ENCODE measurements around the gene SH2B2.

The SH2B2 gene

DNA sequence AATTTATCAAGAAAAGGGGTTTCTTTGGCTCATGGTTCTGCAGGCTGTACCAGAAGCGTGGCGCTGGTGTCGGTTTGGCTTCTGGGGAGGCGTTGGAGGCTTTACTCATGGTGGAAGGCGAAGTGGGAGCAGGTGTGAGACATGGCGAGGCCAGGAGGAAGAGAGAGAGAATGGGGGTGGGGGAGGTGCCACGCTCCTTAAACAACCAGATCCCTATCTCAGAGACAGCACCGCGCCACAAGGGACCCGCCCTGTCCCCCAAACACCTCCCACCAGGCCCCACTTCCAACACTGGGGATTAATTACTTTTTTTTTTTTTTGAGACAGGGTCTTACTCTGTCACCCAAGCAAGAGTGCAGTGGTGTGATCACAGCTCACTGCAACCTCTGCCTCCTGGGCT, 18.0 kb upstream of the SH2B2 start:
- DNase-seq: no peak

GRCh38 chr7:102270178-102270887, 16.3 kb upstream of the SH2B2 start:
- no peak for DNase-seq

- DNase-seq: no peak
These were observed 15.4 kb upstream of the SH2B2 start for GRCh38 chr7:102271158-102271798.

- DNase-seq: no peak
These were observed 14.4 kb upstream of the SH2B2 start for GRCh38 chr7:102272075-102272916.

GRCh38 chr7:102272917-102273748, 13.5 kb upstream of the SH2B2 start:
- DNase-seq: no peak

GRCh38 chr7:102273749-102274712, 12.6 kb upstream of the SH2B2 start:
- DNase-seq: no peak

- DNase-seq: no peak
These were observed 11.5 kb upstream of the SH2B2 start for GRCh38 chr7:102275123-102275703.

DNA sequence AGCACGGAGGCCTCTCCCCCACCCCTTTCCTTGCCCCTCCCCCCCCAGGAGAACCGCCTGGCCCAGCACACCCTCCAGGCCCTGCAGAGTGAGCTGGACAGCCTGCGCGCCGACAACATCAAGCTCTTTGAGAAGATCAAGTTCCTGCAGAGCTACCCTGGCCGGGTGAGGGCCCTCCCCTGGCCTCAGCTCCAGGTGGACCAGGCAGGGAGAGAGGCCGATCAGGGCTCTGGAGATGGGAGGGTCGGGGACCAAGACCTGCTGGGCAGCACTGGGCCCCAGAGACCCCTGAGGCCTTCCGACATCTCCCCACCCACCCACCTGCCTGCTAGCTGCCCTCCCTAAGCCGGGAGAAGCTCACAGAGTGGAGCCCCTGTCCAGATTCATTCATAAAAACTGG, 8.8 kb upstream of the SH2B2 start:
- DNase-seq: no peak

DNA sequence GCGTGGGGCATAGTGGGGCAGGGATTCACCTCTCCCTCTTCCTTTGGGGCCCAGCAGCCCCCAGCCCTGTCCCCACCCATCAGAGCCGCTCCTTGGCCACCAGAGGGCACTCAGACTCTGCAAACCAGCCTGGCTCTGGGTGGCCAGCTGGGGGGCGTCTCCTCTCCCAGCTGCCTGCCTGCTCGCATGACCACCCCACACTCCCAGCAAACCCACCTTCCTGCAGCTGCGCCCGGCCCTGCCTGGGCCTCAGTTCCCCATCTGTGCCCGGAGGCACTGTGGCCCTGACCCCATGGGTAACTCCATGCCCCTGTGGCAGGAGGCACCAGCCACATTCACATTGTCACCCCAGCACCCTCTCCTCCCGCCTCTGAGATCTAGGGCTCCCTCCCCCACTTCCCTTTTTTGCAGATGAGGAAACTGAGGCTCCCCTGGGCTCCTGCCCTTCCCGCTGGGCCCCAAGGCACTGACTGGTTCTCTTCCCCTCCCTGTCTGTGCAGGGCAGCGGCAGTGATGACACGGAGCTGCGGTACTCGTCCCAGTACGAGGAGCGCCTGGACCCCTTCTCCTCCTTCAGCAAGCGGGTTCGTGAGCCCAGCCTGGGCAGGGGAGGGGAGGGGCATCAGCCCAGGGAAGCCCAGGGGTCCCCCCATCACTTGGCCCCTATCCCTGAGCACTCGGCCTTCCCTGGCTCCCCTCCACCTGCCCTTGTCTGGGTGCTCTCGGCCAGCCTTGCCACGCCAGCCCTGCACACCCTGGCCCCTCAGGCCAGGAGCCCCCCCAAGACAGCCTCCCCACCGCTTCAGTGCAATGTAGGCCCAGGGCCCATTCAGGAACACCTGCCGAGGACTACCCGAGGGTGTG, 6.9 kb upstream of the SH2B2 start:
- no peak for DNase-seq

- no peak for DNase-seq
These were observed 6.1 kb upstream of the SH2B2 start for GRCh38 chr7:102280521-102280920.

- no peak for DNase-seq
These were observed 4.9 kb upstream of the SH2B2 start for GRCh38 chr7:102281785-102282184.

- DNase-seq: no peak
These were observed 4.0 kb upstream of the SH2B2 start for GRCh38 chr7:102282465-102283362.

- no peak for DNase-seq
These were observed 3.0 kb upstream of the SH2B2 start for GRCh38 chr7:102283477-102284189.

DNA sequence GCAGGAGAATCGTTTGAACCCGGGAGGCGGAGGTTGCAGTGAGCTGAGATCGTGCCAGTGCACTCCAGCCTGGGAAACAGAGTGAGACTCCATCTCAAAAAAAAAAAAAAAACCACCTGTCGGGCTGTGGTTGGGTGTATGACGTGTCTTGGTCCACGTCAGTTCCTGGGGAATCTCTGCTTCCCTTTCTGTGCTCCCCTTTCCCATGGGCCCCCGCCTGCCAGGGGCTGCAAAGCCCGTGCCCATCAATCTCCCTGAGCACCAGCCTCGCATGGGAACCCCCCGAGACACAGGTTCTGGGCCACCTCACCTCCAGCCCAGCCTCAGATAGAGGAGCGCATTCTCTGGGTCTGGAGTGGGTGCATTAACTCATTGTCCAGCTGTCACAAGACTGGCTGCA, 2.3 kb upstream of the SH2B2 start:
- no peak for DNase-seq

DNA sequence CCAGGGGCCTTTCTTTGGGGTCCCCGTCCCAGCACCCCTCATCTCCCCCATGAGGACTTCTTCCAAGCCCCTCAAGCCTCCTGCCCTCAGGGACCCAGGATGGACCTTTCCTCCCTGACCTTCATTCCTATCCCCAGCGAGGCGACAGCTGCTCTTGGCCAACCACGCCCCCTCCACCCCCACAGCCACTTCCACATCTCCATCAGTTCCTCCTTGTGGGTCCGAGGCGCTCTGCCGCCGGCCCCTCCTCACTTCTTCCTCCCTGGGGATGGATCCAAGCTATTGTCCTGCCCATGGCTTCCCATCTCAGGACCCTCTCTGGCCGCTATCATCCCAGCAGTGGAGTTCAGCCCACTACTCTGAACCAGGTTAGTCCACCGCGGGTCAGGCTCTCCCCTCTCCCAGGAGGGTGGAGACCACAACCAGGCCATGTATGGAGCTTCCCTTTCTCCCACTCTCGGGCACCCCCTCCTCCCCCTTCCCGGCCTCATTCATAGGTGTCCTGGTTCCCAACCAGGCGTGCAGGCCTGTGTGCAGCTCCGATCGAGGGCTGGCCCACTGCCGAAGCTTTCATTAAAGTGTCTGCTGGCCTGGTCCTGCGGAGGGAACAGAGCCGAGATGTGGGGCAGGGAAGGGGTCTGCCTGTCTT, 1.7 kb upstream of the SH2B2 start:
- DNase-seq: no peak

DNA sequence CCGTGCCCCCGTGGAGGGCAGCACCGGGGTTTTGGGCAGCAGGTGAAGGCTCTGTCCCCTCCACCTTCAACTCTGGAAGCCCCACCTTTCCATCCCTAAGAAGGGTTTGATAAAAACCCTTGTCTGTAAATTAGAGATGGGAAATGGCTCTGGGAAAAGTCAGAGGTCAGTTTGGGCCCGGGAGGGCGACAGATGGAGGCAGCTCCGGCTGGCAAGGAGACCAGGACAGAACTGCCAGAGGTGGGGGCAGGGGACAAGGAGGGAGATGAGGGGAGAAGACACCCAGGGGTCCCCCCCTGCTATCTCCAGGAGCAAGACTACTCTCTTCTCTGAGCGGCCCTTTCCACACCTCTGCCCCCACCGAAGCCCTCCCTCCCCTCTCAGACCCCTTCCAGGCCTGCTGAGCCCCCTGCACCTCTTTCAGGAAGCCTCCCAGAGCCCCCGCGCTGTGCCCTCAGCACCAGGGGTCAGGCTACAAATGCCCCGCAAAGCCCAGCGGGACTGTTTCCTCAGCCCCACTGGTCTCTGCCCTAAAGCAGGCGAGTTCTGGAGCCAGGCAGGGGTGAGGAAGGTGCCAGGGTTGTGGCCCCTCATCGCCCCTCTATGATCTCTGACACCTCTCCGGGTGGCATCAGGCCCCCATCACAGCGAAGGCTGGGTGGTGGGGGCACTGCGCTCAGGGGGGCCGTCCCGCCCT, 980 bp upstream of the SH2B2 start:
- no peak for DNase-seq
